ENCODE data around the gene ELOVL3.

DNA sequence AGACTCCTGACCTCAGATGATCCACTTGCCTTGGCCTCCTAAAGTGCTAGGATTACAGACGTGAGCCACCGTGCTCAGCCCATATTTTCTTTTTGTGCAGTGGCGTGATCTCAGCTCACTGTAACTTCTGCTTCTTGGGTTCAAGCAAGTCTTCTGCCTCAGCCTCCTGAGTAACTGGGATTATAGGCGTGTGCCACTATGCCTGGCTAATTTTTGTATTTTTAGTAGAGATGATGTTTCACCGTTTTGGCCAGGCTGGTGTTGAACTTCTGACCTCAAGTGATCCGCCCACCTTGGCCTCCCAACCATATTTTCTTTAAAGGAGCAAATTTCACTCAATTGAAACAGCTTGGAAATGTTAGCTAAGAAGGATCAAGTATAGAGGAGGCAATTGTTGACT is 35.7 kb downstream of the ELOVL3 start:
- TF ChIP-seq, protein P1, sequence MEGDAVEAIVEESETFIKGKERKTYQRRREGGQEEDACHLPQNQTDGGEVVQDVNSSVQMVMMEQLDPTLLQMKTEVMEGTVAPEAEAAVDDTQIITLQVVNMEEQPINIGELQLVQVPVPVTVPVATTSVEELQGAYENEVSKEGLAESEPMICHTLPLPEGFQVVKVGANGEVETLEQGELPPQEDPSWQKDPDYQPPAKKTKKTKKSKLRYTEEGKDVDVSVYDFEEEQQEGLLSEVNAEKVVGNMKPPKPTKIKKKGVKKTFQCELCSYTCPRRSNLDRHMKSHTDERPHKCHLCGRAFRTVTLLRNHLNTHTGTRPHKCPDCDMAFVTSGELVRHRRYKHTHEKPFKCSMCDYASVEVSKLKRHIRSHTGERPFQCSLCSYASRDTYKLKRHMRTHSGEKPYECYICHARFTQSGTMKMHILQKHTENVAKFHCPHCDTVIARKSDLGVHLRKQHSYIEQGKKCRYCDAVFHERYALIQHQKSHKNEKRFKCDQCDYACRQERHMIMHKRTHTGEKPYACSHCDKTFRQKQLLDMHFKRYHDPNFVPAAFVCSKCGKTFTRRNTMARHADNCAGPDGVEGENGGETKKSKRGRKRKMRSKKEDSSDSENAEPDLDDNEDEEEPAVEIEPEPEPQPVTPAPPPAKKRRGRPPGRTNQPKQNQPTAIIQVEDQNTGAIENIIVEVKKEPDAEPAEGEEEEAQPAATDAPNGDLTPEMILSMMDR (conservative IDR thresholded peaks at IDR 0.05; ENCODE audit: low read length) = no peak
- TF ChIP-seq EZH2phosphoT487 (IDR thresholded peaks at IDR 0.05; ENCODE audit: borderline replicate concordance, low read depth, low read length) = no peak

Data from OCI-LY7 (cell line).